ENCODE results near the gene SBK1.
"Not testable (repeated sequence)": the region's sequence is repeated elsewhere in the genome, so short reads cannot be mapped to it uniquely, and the experiment has no call there.

Gene SBK1

GRCh38 chr16:28291651-28292626, at the start of gene SBK1:
Gene SBK1 (plus strand): TSS chr16:28292525. CDS start chr16:28317392, 24,867 bp downstream.
- Mint-ChIP-seq H3K4me1 (peaks cover 66% of the 10 kb centered on the region), H3K27ac (peak within 1 kb of the TSS; percentile 64), H3K4me3 (peak within 1 kb of the TSS; percentile 84), H3K9me3 (no peaks in the 10 kb centered on the region), H3K36me3 (peaks cover 11% of the 10 kb centered on the region), H3K27me3 (peaks cover 59% of the 10 kb centered on the region)
- CTCF ChIA-PET: interaction anchor here (1.0 to 2.5 kb wide), 3 partner anchors 14 to 35 kb away, joined by 3 to 11 read pairs (median 6); no protein-coding TSS in a partner anchor
- peak; percentile 85 for DNase-seq

DNA sequence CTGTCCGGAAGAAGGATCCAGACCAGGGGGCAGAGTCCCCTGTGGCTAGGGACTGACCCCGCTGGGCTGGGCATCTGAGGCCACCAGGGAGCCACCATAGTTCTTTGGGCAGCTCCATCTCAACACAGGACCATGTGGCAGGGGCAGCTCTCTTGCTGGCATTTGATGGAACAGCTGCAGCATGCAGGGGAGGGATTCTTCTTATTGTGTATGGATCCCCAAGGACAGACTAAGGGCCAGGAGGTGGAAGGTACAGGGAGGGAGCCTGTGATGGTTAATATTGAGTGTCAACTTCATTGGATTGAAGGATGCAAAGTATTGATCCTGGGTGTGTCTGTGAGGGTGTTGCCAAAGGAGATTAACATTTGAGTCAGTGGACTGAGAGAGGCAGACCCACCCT, 42.8 kb upstream of the SBK1 start:
- not testable (repeated sequence) for DNase-seq, H3K36me3 Mint-ChIP-seq, H3K27ac Mint-ChIP-seq, H3K4me3 Mint-ChIP-seq, H3K9me3 Mint-ChIP-seq, H3K4me1 Mint-ChIP-seq
- CTCF ChIA-PET: interaction anchor here (1.2 kb wide), 1 partner anchor 18 kb away, joined by 3 read pairs; no protein-coding TSS in a partner anchor
- peaks cover 27% of the 10 kb centered on the region for H3K27me3 Mint-ChIP-seq

GRCh38 chr16:28250999-28251398, 41.3 kb upstream of the SBK1 start:
- Mint-ChIP-seq H3K4me3 (no peak overlapping the region), H3K27me3 (peaks cover 23% of the 10 kb centered on the region), H3K36me3 (no peaks in the 10 kb centered on the region), H3K4me1 (no peaks in the 10 kb centered on the region), H3K9me3 (peaks cover 9% of the 10 kb centered on the region), H3K27ac (no peak overlapping the region)
- no peak for DNase-seq
- CTCF ChIA-PET: no interaction called here

- CTCF ChIA-PET: interaction anchor here (1.4 kb wide), 1 partner anchor 27 kb away, joined by 3 read pairs; no protein-coding TSS in a partner anchor
- H3K9me3 Mint-ChIP-seq: peaks cover 9% of the 10 kb centered on the region
- H3K27ac Mint-ChIP-seq: no peak overlapping the region
- no peak for DNase-seq
- peaks cover 28% of the 10 kb centered on the region for H3K27me3 Mint-ChIP-seq
- H3K4me1 Mint-ChIP-seq: no peaks in the 10 kb centered on the region
- no peak overlapping the region for H3K4me3 Mint-ChIP-seq
- H3K36me3 Mint-ChIP-seq: no peaks in the 10 kb centered on the region
These were observed 38.2 kb upstream of the SBK1 start for GRCh38 chr16:28254158-28254557.

DNA sequence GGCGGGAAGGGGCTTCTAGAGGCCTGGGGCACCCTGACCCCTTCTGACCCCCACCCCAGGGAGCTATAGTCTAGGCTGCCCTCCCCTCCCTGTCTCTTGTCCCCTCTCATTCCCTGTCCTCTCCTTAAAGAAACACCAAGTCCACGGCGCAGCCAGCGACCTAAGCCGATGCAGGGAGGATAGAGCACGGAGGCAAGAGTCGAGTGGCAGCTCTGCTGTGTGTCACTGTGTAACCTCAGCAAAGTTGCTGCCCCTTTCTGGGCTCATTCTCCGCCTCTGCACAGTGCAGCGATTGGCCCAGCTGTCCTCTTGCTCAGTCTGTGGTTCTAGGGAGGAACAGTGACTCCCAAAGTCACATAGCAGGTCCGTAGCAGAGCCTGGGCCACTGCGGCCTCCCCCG, 36.5 kb upstream of the SBK1 start:
- Mint-ChIP-seq H3K27me3 (peaks cover 34% of the 10 kb centered on the region), H3K4me1 (peaks cover 9% of the 10 kb centered on the region), H3K9me3 (peaks cover 9% of the 10 kb centered on the region), H3K27ac (no peak overlapping the region), H3K36me3 (no peaks in the 10 kb centered on the region), H3K4me3 (no peak overlapping the region)
- no peak for DNase-seq
- CTCF ChIA-PET: no interaction called here

DNA sequence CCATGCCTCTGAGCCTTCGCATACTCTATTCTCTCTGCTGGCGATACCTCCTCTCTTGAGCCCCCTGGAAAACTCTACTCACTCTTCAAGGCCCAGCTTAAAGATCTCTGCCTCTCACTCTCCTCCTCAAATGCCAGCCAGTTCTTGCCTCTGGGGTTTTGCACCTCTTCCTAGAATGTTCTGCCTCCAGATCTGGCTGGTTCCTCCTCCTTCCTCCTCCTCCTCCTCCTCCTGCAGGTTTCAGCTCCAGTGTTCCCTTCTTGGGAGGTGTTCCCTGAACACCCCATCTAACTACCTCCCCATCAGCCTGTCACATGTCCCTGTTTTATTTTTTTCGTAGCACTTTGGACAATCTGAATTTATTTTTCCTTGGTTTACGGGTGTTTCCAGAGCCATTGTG, 35.1 kb upstream of the SBK1 start:
- peak overlapping the region; percentile 25 for H3K27ac Mint-ChIP-seq
- H3K9me3 Mint-ChIP-seq: peaks cover 9% of the 10 kb centered on the region
- no peak overlapping the region for H3K4me3 Mint-ChIP-seq
- DNase-seq: no peak
- H3K36me3 Mint-ChIP-seq: no peaks in the 10 kb centered on the region
- peaks cover 9% of the 10 kb centered on the region for H3K4me1 Mint-ChIP-seq
- H3K27me3 Mint-ChIP-seq: peaks cover 40% of the 10 kb centered on the region
- CTCF ChIA-PET: interaction anchor here (1.2 kb wide), 1 partner anchor 42 kb away, joined by 3 read pairs; no protein-coding TSS in a partner anchor

DNA sequence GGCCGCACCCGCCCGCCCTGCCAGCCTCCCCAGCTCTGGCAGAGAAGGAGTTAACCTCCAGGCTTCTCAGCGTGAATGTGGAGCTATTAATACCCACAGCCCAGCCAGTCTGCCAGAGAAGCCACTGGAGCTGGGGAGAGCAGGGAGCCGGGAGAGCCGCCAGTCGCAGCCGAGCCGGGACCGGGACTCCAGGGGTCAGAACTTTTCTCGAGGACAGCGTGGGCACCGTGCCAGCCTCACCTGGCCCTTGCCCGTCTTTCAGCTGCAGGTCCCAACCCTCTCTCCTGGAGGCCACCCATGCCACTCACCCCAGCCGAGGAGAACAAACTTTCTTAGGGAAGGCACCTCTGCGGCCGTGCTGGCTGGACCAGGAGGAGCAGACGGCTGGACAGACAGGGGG, 33.8 kb upstream of the SBK1 start:
- H3K36me3 Mint-ChIP-seq: no peaks in the 10 kb centered on the region
- no peak overlapping the region for H3K4me3 Mint-ChIP-seq
- CTCF ChIA-PET: interaction anchor here (1.2 kb wide), 1 partner anchor 43 kb away, joined by 3 read pairs; no protein-coding TSS in a partner anchor
- peaks cover 47% of the 10 kb centered on the region for H3K27me3 Mint-ChIP-seq
- peaks cover 9% of the 10 kb centered on the region for H3K4me1 Mint-ChIP-seq
- DNase-seq: no peak
- no peak overlapping the region for H3K27ac Mint-ChIP-seq
- H3K9me3 Mint-ChIP-seq: no peaks in the 10 kb centered on the region

- peaks cover 9% of the 10 kb centered on the region for H3K4me1 Mint-ChIP-seq
- DNase-seq: peak; percentile 33
- H3K27me3 Mint-ChIP-seq: peaks cover 54% of the 10 kb centered on the region
- no peaks in the 10 kb centered on the region for H3K36me3 Mint-ChIP-seq
- no peak overlapping the region for H3K4me3 Mint-ChIP-seq
- no peaks in the 10 kb centered on the region for H3K9me3 Mint-ChIP-seq
- CTCF ChIA-PET: no interaction called here
- H3K27ac Mint-ChIP-seq: no peak overlapping the region
These were observed 33.1 kb upstream of the SBK1 start for GRCh38 chr16:28259091-28259780.

GRCh38 chr16:28259781-28260150, 32.6 kb upstream of the SBK1 start:
- Mint-ChIP-seq H3K27ac (no peak overlapping the region), H3K4me3 (no peak overlapping the region), H3K4me1 (peaks cover 11% of the 10 kb centered on the region), H3K36me3 (no peaks in the 10 kb centered on the region), H3K9me3 (no peaks in the 10 kb centered on the region), H3K27me3 (peaks cover 59% of the 10 kb centered on the region)
- CTCF ChIA-PET: no interaction called here
- no peak for DNase-seq

DNA sequence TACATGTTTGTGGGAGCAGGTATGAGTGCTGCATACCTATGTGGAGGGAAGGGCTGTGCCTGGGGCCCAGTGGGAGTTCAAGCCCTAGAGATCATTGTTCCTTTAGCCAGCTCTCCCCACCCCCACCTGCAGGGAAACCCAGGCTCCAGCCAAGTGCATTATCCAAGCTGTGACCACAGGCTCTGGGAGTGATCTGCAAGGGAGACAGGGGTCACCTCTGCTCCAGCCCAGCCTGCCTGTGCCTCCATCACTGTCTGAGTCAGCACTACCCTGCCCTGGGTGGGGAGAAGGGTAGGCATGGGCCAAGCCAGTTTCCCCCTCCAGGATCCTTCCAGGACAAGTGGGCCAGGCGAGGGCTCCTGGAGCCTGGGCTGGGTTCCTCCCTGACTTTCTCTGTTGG, 32.1 kb upstream of the SBK1 start:
- Mint-ChIP-seq H3K27me3 (peaks cover 62% of the 10 kb centered on the region), H3K4me3 (no peak overlapping the region), H3K9me3 (no peaks in the 10 kb centered on the region), H3K27ac (no peak overlapping the region), H3K36me3 (no peaks in the 10 kb centered on the region), H3K4me1 (peaks cover 15% of the 10 kb centered on the region)
- DNase-seq: no peak
- CTCF ChIA-PET: no interaction called here

GRCh38 chr16:28261942-28262341, 30.4 kb upstream of the SBK1 start:
- Mint-ChIP-seq H3K36me3 (no peaks in the 10 kb centered on the region), H3K4me1 (peaks cover 24% of the 10 kb centered on the region), H3K4me3 (no peak overlapping the region), H3K9me3 (no peaks in the 10 kb centered on the region), H3K27me3 (peaks cover 71% of the 10 kb centered on the region), H3K27ac (no peak overlapping the region)
- DNase-seq: no peak
- CTCF ChIA-PET: interaction anchor here (1.8 kb wide), 1 partner anchor 16 kb away, joined by 8 read pairs; no protein-coding TSS in a partner anchor

GRCh38 chr16:28263305-28263704, 29.0 kb upstream of the SBK1 start:
- Mint-ChIP-seq H3K4me3 (no peak overlapping the region), H3K36me3 (no peaks in the 10 kb centered on the region), H3K27me3 (peaks cover 75% of the 10 kb centered on the region), H3K4me1 (peaks cover 24% of the 10 kb centered on the region), H3K9me3 (no peaks in the 10 kb centered on the region), H3K27ac (no peak overlapping the region)
- DNase-seq: no peak
- CTCF ChIA-PET: interaction anchor here (1.8 kb wide), 1 partner anchor 15 kb away, joined by 8 read pairs; no protein-coding TSS in a partner anchor

DNA sequence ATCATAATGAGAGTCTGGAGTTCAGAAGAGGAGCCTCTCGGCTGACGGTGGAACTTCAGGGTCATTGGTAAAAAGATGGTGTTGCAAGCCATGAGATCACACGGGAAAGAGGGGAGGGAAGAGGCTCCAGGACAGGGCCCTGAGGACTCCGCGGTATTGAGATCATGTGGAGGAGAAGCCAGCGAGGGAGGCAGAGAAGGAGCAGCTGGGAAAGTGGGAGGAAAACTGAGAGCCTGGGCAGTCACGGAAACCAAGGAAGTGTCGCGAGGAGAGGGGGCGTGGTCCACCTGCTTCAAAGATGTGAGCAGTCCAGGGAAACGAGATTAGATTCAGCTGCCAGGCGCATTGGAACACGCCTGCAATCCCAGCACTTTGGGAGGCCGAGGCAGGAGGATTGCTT, 27.7 kb upstream of the SBK1 start:
- DNase-seq: no peak
- Mint-ChIP-seq H3K36me3 (no peaks in the 10 kb centered on the region), H3K4me1 (peaks cover 20% of the 10 kb centered on the region), H3K27ac (no peak overlapping the region), H3K9me3 (no peaks in the 10 kb centered on the region), H3K27me3 (peaks cover 68% of the 10 kb centered on the region), H3K4me3 (no peak overlapping the region)
- CTCF ChIA-PET: no interaction called here

- H3K4me3 Mint-ChIP-seq: no peak overlapping the region
- H3K4me1 Mint-ChIP-seq: peaks cover 15% of the 10 kb centered on the region
- H3K9me3 Mint-ChIP-seq: no peaks in the 10 kb centered on the region
- DNase-seq: no peak
- no peaks in the 10 kb centered on the region for H3K36me3 Mint-ChIP-seq
- H3K27ac Mint-ChIP-seq: no peak overlapping the region
- H3K27me3 Mint-ChIP-seq: peaks cover 61% of the 10 kb centered on the region
- CTCF ChIA-PET: no interaction called here
These were observed 26.5 kb upstream of the SBK1 start for GRCh38 chr16:28265822-28266221.
